B cell (primary cell): ENCODE results near the gene UBE2D3.

Experiments used
- EZH2 ChIP-seq: IDR thresholded peaks from 2 replicates; pipeline ENCODE4 v1.6.1; 2012; ENCODE audit warnings: borderline replicate concordance, low read depth, mild to moderate bottlenecking, moderate library complexity, low read length; ENCODE audit not compliant: insufficient read depth, poor library complexity, severe bottlenecking
- TF ChIP-seq, protein P1 (sequence below): fragments of 200-600 bp; IDR thresholded peaks from one replicate; pipeline ENCODE4 v1.8.0; 2022; ENCODE audit warnings: antibody characterized with exemption, mild to moderate bottlenecking

DNA sequence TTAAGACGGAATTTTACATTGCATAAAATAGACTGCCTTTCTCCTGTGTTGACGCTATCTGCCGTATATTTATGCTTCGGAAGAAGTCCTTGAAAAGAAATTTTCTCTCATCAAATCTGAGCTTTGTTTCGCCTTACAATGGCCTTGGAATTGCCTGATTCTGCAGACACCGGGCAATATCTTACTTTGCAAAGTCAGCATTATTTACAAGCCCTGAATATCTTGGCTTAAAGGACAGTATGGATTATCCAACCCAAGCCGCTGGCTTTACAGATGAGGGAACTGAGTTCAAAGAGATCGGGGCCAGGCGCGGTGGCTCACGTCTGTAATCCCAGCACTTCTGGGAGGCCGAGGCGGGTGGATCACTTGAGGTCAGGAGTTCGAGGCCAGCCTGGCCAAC lies 65.4 kb downstream of the UBE2D3 start:
- TF ChIP-seq, protein P1, sequence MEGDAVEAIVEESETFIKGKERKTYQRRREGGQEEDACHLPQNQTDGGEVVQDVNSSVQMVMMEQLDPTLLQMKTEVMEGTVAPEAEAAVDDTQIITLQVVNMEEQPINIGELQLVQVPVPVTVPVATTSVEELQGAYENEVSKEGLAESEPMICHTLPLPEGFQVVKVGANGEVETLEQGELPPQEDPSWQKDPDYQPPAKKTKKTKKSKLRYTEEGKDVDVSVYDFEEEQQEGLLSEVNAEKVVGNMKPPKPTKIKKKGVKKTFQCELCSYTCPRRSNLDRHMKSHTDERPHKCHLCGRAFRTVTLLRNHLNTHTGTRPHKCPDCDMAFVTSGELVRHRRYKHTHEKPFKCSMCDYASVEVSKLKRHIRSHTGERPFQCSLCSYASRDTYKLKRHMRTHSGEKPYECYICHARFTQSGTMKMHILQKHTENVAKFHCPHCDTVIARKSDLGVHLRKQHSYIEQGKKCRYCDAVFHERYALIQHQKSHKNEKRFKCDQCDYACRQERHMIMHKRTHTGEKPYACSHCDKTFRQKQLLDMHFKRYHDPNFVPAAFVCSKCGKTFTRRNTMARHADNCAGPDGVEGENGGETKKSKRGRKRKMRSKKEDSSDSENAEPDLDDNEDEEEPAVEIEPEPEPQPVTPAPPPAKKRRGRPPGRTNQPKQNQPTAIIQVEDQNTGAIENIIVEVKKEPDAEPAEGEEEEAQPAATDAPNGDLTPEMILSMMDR, result no peak
- no peak for TF ChIP-seq EZH2
